K562 (cell line): ENCODE results near the gene RHBDL3. TPM values are rescaled to one million over a fixed set of nuclear protein-coding genes. Genes with fewer than 3 reads are reported as not detected.
A peak's percentile ranks its signal among the peaks of the same experiment; 100 is the strongest.

Experiments used
- ATAC-seq: fragments of 200-7000 bp; cut with Tn5 transposase; 3 replicates; pipeline ENCODE4 v1.9.1; 2020; ENCODE audit warnings: moderate library complexity
- BruUV-seq: library from RNA; stranded (reverse); fragments of 400-500 nt; replicated peaks from 2 replicates; lab custom pipeline; 2021; lab: Mats Ljungman, UMichigan
- CTCF ChIA-PET: fragments of 300-600 bp; formaldehyde crosslinking; extraction: SDS; loops from one replicate; lab custom pipeline; 2021; ENCODE audit warnings: low intra/inter-chr PET ratio; lab: Yijun Ruan, JAX
- POLR2A ChIA-PET: fragments of 300-600, 350-650 bp; sonication (Branson Sonifier 250); formaldehyde crosslinking; extraction: SDS; loops from one replicate; lab custom pipeline; 2021; ENCODE audit warnings: antibody characterized with exemption, inconsistent platforms; lab: Yijun Ruan, JAX
- DNase-seq, 4 experiments: peaks; one replicate each; pipeline versions ENCODE4 v3.0.0 to v3.0.0-alpha.2; 2011 to 2018; ENCODE audit warnings: low spot score in 3 of 4, mixed read lengths in 3 of 4; ENCODE audit errors: extremely low read depth in 1 of 4
- FAIRE-seq: peaks from 2 replicates; lab custom pipeline; 2011; peaks lifted over from hg19 to GRCh38; lab: Jason Lieb, UNC
- H2AFZ ChIP-seq: 2 replicates; pipeline ENCODE4 v1.6.0; 2011; ENCODE audit warnings: low read depth, low read length, control low read depth, inconsistent platforms
- H3K27ac ChIP-seq: fragments of 200-600 bp; 3 replicates; pipeline ENCODE4 v1.8.0; 2011; ENCODE audit warnings: low read depth, mild to moderate bottlenecking, control low read depth, inconsistent platforms, low read length, moderate library complexity, mixed read lengths; ENCODE audit errors: extremely low read depth
- H3K27me3 ChIP-seq, 2 experiments: fragments of 300-600 bp in 1 of 2; 2 replicates in 1 of 2; 3 replicates in 1 of 2; pipeline versions ENCODE4 v1.6.0 to v1.8.0; 2011; ENCODE audit warnings: inconsistent platforms in 2 of 2, low read length in 2 of 2, mild to moderate bottlenecking in 1 of 2, mixed read lengths in 1 of 2, moderate library complexity in 1 of 2; ENCODE audit not compliant: control insufficient read depth in 2 of 2, insufficient read depth in 2 of 2
- H3K36me3 ChIP-seq: fragments of 300-600 bp; 3 replicates; pipeline ENCODE4 v1.8.0; 2011; ENCODE audit warnings: mild to moderate bottlenecking, low read length, inconsistent platforms; ENCODE audit not compliant: control insufficient read depth, insufficient read depth
- H3K4me1 ChIP-seq, 2 experiments: fragments of 200-600 bp in 1 of 2; replicated peaks in 1 of 2; 2 replicates in 1 of 2; 3 replicates in 1 of 2; pipeline versions ENCODE4 v1.5.1 to v1.8.0; 2011; ENCODE audit warnings: inconsistent platforms in 2 of 2, low read length in 2 of 2, mild to moderate bottlenecking in 1 of 2, mixed read lengths in 1 of 2, moderate library complexity in 1 of 2; ENCODE audit not compliant: control insufficient read depth in 2 of 2, insufficient read depth in 2 of 2
- H3K4me2 ChIP-seq: 2 replicates; pipeline ENCODE4 v1.6.1; 2011; ENCODE audit warnings: low read length, control low read depth, inconsistent platforms, mixed read lengths; ENCODE audit not compliant: insufficient read depth
- H3K4me3 ChIP-seq: fragments of 200-600 bp; sonication (generic), shearing (Covaris generic); 2 replicates; pipeline ENCODE4 v1.5.1; 2016; ENCODE audit warnings: control low read depth, inconsistent platforms
- H3K79me2 ChIP-seq: fragments of 200-600 bp; 3 replicates; pipeline ENCODE4 v1.8.0; 2011; ENCODE audit warnings: low read length, inconsistent platforms; ENCODE audit not compliant: control insufficient read depth, insufficient read depth
- H3K9ac ChIP-seq, 2 experiments: 2 replicates each; pipeline versions ENCODE4 v1.6.0 to v1.6.1; 2011; ENCODE audit warnings: low read depth in 2 of 2, low read length in 2 of 2, control low read depth in 1 of 2, inconsistent platforms in 1 of 2, mild to moderate bottlenecking in 1 of 2, mixed read lengths in 1 of 2; ENCODE audit not compliant: insufficient read depth in 1 of 2
- H3K9me1 ChIP-seq: one replicate; pipeline ENCODE4 v1.6.0; 2011; ENCODE audit warnings: inconsistent platforms, mild to moderate bottlenecking, low read length, moderate library complexity; ENCODE audit not compliant: control insufficient read depth, insufficient read depth
- H3K9me3 ChIP-seq: replicated peaks from 2 replicates; pipeline ENCODE4 v1.5.1; 2011; ENCODE audit warnings: low read depth, low read length, inconsistent platforms; ENCODE audit not compliant: control insufficient read depth, insufficient read depth
- H4K20me1 ChIP-seq: replicated peaks from 2 replicates; pipeline ENCODE4 v1.6.1; 2011; ENCODE audit warnings: low read length, inconsistent platforms, mixed read lengths; ENCODE audit not compliant: control insufficient read depth, insufficient read depth
- BHLHE40 ChIP-seq: IDR thresholded peaks from 2 replicates; pipeline ENCODE4 v1.6.1; 2011; ENCODE audit warnings: low read length, improper control_type of control experiment
- DNMT1 ChIP-seq: fragments of 450-650 bp; IDR thresholded peaks from 2 replicates; pipeline ENCODE4 v1.6.1; 2016; ENCODE audit warnings: antibody characterized with exemption, mild to moderate bottlenecking
- FOSL1 ChIP-seq: fragments of 200-800 bp; sonication (Bioruptor generic); conservative IDR thresholded peaks from 2 replicates; pipeline ENCODE4 v1.6.1; 2016; ENCODE audit warnings: missing genetic modification characterization, missing compliant biosample characterization
- HMGN3 ChIP-seq: IDR thresholded peaks from 2 replicates; pipeline ENCODE4 v1.6.1; 2011; ENCODE audit warnings: borderline replicate concordance, low read depth, mild to moderate bottlenecking, mixed read lengths, low read length; ENCODE audit not compliant: insufficient read length; ENCODE audit errors: extremely low read depth
- JUND ChIP-seq, 2 experiments: IDR thresholded peaks; 2 replicates in 1 of 2; 3 replicates in 1 of 2; pipeline ENCODE4 v1.6.1; 2011; ENCODE audit warnings: borderline replicate concordance in 2 of 2, low read depth in 2 of 2, low read length in 2 of 2, improper control_type of control experiment in 1 of 2, missing biosample characterization in 1 of 2, missing genetic modification characterization in 1 of 2, missing genetic modification reagents in 1 of 2
- MAFK ChIP-seq: IDR thresholded peaks from 2 replicates; pipeline ENCODE4 v1.6.1; 2011; ENCODE audit warnings: low read length, improper control_type of control experiment
- NKRF ChIP-seq: fragments of 450-650 bp; IDR thresholded peaks from 2 replicates; pipeline ENCODE4 v1.6.1; 2016; ENCODE audit warnings: borderline replicate concordance
- POLR2G ChIP-seq: fragments of 200-400 bp; formaldehyde crosslinking; IDR thresholded peaks from 2 replicates; pipeline ENCODE4 v1.6.1; 2017; ENCODE audit warnings: low read depth, mild to moderate bottlenecking, antibody characterized with exemption, low read length, moderate library complexity
- RBM14 ChIP-seq: fragments of 200-400 bp; formaldehyde crosslinking; IDR thresholded peaks from 2 replicates; pipeline ENCODE4 v1.6.1; 2018; ENCODE audit warnings: low read depth, mild to moderate bottlenecking, low read length, moderate library complexity, borderline replicate concordance; ENCODE audit not compliant: insufficient read depth
- TAF15 ChIP-seq: fragments of 200-400 bp; formaldehyde crosslinking; IDR thresholded peaks from 2 replicates; pipeline ENCODE4 v1.6.1; 2017; ENCODE audit warnings: mild to moderate bottlenecking, low read depth, low read length, moderate library complexity
- TARDBP ChIP-seq: fragments of 450-650 bp; IDR thresholded peaks from 2 replicates; pipeline ENCODE4 v1.6.1; 2016
- TCF7 ChIP-seq: sonication (generic); IDR thresholded peaks from 2 replicates; pipeline ENCODE4 v1.6.1; 2016; ENCODE audit warnings: antibody characterized with exemption, borderline replicate concordance
- ZNF274 ChIP-seq: IDR thresholded peaks from 2 replicates; pipeline ENCODE4 v1.6.1; 2011; ENCODE audit warnings: low read depth, mild to moderate bottlenecking, low read length, moderate library complexity, borderline replicate concordance
- ZNF76 ChIP-seq: fragments of 250-450 bp; sonication (Bioruptor Pico); IDR thresholded peaks from 2 replicates; pipeline ENCODE4 v1.4.0; 2020; ENCODE audit warnings: mild to moderate bottlenecking, moderate library complexity, borderline replicate concordance
- ZNF780A ChIP-seq: fragments of 250-450 bp; sonication (Bioruptor Pico); IDR thresholded peaks from 2 replicates; pipeline ENCODE4 v1.5.0; 2021; ENCODE audit warnings: mild to moderate bottlenecking
- WGBS: fragments of 100-300 bp; shearing (Covaris generic); methylation state at CpG from one replicate; pipeline ENCODE4 v1.1.6; 2016; ENCODE audit warnings: low coverage, mixed read lengths; ENCODE audit not compliant: insufficient coverage; ENCODE audit errors: missing lambda C conversion rate; 5-methylcytosine and 5-hydroxymethylcytosine counted together
- in situ Hi-C: fragments of 300-500 bp; cut with MboI; formaldehyde crosslinking; loops from 4 replicates; pipeline ENCODE4 v1.15.0; 2018; ENCODE audit warnings: inconsistent platforms, mixed read lengths
- intact Hi-C: fragments of 100-400 bp; cut with micrococcal nuclease; formaldehyde crosslinking; loops from 2 replicates; pipeline ENCODE4 v1.14.2; 2022
- polyA plus RNA-seq, 8 experiments: library from polyadenylated mRNA; depleted of rRNA in 4 of 8; stranded (reverse) in 5 of 8; unstranded in 3 of 8; fragments of >200 nt; fragmentation: Nextera tagmentation in 2 of 8; fragmentation: Illumina TruSeq in 1 of 8; extraction: Ambion mirVana in 2 of 8; extraction: Trizol in 1 of 8; gene quantifications; 2 replicates each; pipeline versions ENCODE4 v1.2.1 to v1.2.3, GENCODE V29; 2011 to 2014; ENCODE audit warnings: inconsistent platforms in 1 of 8, missing spikeins in 1 of 8
- total RNA-seq, 7 experiments: library from RNA; depleted of rRNA in 6 of 7; stranded (reverse); fragments of >200 nt in 6 of 7; fragmentation: Illumina TruSeq in 2 of 7; extraction: Trizol in 2 of 7; gene quantifications; 2 replicates each; pipeline versions ENCODE4 v1.2.1 to v1.2.3, GENCODE V29; 2011 to 2021; ENCODE audit warnings: low replicate concordance in 1 of 7
- TF ChIP-seq, protein P1 (sequence below): sonication (generic); formaldehyde crosslinking; IDR thresholded peaks from 2 replicates; pipeline ENCODE4 v1.4.0; 2020; ENCODE audit warnings: mild to moderate bottlenecking, missing genetic modification reagents

The RHBDL3 gene
- total and polyA plus RNA-seq, 9 of the 15 experiments (the other 6 are each of a cell fraction or from before 2014, with no cell fraction given), result 0.06 to 0.31 (median 0.09) TPM; not detected in 4

- BruUV-seq, result no TSS peak
- H3K27me3 ChIP-seq, result peaks cover 2 to 7% of the 10 kb centered on the region in 2 experiments; a peak in 3 of 5 replicates
- peak overlapping the region in 1 of 2 experiments; percentile 50; a peak in 2 of 4 replicates for H3K9ac ChIP-seq
- TF ChIP-seq POLR2G, result no peak
- no peak for TF ChIP-seq NKRF
- peak; percentile 89 for TF ChIP-seq JUND (IDR thresholded peaks at IDR 0.05; ENCODE audit: borderline replicate concordance, low read depth, low read length)
- peak; percentile 86; the same call in 2 of the 3 replicates for TF ChIP-seq JUND (tag; IDR thresholded peaks at IDR 0.05; ENCODE audit: borderline replicate concordance, low read depth, low read length)
- TF ChIP-seq ZNF780A, result no peak
- TF ChIP-seq DNMT1, result no peak
- peak; percentile 78 for TF ChIP-seq MAFK
- TF ChIP-seq HMGN3, result no peak
- TF ChIP-seq FOSL1 (tag), result peak; percentile 79
- TF ChIP-seq TAF15, result no peak
- no peak for TF ChIP-seq TARDBP
- TF ChIP-seq TCF7, result no peak
- no peak for TF ChIP-seq RBM14
- no peak for TF ChIP-seq BHLHE40
- TF ChIP-seq, protein P1, sequence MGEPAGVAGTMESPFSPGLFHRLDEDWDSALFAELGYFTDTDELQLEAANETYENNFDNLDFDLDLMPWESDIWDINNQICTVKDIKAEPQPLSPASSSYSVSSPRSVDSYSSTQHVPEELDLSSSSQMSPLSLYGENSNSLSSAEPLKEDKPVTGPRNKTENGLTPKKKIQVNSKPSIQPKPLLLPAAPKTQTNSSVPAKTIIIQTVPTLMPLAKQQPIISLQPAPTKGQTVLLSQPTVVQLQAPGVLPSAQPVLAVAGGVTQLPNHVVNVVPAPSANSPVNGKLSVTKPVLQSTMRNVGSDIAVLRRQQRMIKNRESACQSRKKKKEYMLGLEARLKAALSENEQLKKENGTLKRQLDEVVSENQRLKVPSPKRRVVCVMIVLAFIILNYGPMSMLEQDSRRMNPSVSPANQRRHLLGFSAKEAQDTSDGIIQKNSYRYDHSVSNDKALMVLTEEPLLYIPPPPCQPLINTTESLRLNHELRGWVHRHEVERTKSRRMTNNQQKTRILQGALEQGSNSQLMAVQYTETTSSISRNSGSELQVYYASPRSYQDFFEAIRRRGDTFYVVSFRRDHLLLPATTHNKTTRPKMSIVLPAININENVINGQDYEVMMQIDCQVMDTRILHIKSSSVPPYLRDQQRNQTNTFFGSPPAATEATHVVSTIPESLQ, result no peak
- TF ChIP-seq ZNF76 (CRISPR knock-in tag), result no peak
- no peak for TF ChIP-seq ZNF274
Observed at GRCh38 chr17:32275060-32276042, 9.7 kb downstream of the RHBDL3 start.

More at GRCh38 chr17:32275060-32276042, 9.7 kb downstream of the RHBDL3 start:
- H3K9me3 ChIP-seq, result no peaks in the 10 kb centered on the region
- peak overlapping the region; percentile 32; the same call in 1 of the 2 replicates for H3K4me2 ChIP-seq
- H3K79me2 ChIP-seq, result no peaks in the 10 kb centered on the region
- H3K36me3 ChIP-seq, result no peaks in the 10 kb centered on the region
- H3K9me1 ChIP-seq, result no peaks in the 10 kb centered on the region
- FAIRE-seq (peak; percentile 83), DNase-seq (peak; percentile 83 to 89 (median 86)), ATAC-seq (peak; percentile 87)
- 26% methylated on average over 16 of the region's 19 CpGs for WGBS
- POLR2A ChIA-PET, result interaction anchor here (0.5 to 1.5 kb wide), 4 partner anchors 11 to 176 kb away, joined by 3 to 6 read pairs (median 4); no protein-coding TSS in a partner anchor
- H3K4me3 ChIP-seq, result no peak overlapping the region
- intact Hi-C loops, result no loop called here
- H3K4me1 ChIP-seq, result peaks cover 20 to 29% of the 10 kb centered on the region in 2 experiments; a peak in 4 of 5 replicates
- no peaks in the 10 kb centered on the region for H4K20me1 ChIP-seq
- peak overlapping the region; percentile 47; the same call in 1 of the 2 replicates for H2AFZ ChIP-seq
- H3K27ac ChIP-seq, result no peak overlapping the region
- in situ Hi-C loops, result no loop called here
- CTCF ChIA-PET, result no interaction called here
